T-cell (primary cell): ENCODE measurements around the gene MSRB2. TPM values are rescaled to one million over a fixed set of nuclear protein-coding genes. Genes with fewer than 3 reads are reported as not detected.

Experiments
- ATAC-seq, 4 experiments: fragments of 200-7000 bp in 3 of 4; fragments of 150-1000 bp in 1 of 4; cut with Tn5 transposase; replicated peaks in 1 of 4; 1 replicate in 3 of 4; 2 replicates in 1 of 4; pipeline ENCODE4 v1.10.0; 2021; ENCODE audit warnings: moderate library complexity in 3 of 4, mild to moderate bottlenecking in 2 of 4, moderate number of reproducible peaks in 1 of 4
- CTCF ChIA-PET, 2 donors: fragments of 300-600 bp; sonication (Branson Sonifier 250); formaldehyde crosslinking; loops; one replicate each; lab custom pipeline; 2022; ENCODE audit warnings: antibody characterized with exemption in 2 of 2; lab: Charles Lee
- POLR2A ChIA-PET, 2 donors: fragments of 300-600 bp; sonication (Branson Sonifier 250); formaldehyde crosslinking; loops; one replicate each; lab custom pipeline; 2022; ENCODE audit warnings: antibody characterized with exemption in 2 of 2; lab: Charles Lee
- DNase-seq, 35 experiments: peaks; one replicate each; pipeline versions ENCODE4 v3.0.0 to v3.0.0-alpha.2; 2013 to 2023
- H3K27ac ChIP-seq: one replicate; pipeline ENCODE4 v1.5.1; 2013; ENCODE audit warnings: low read length
- H3K27me3 ChIP-seq, 2 experiments: replicated peaks in 1 of 2; 1 replicate in 1 of 2; 2 replicates in 1 of 2; pipeline versions ENCODE4 v1.6.1 to v1.7.0; 2013; ENCODE audit warnings: low read length in 1 of 2, mixed read lengths in 1 of 2; ENCODE audit not compliant: control insufficient read depth in 2 of 2, insufficient read depth in 2 of 2; ENCODE audit errors: extremely low read depth in 1 of 2
- H3K36me3 ChIP-seq, 2 donors: 1 replicate in 1 of 2; 2 replicates in 1 of 2; pipeline versions ENCODE4 v1.6.1 to v1.7.0; 2013; ENCODE audit warnings: low read length in 1 of 2; ENCODE audit not compliant: control insufficient read depth in 2 of 2, insufficient read depth in 1 of 2; ENCODE audit errors: extremely low read depth in 1 of 2
- H3K4me1 ChIP-seq, 2 experiments: 1 replicate in 1 of 2; 2 replicates in 1 of 2; pipeline versions ENCODE4 v1.6.1 to v1.7.0; 2013; ENCODE audit warnings: low read length in 2 of 2, mixed read lengths in 1 of 2; ENCODE audit not compliant: insufficient read depth in 2 of 2, control insufficient read depth in 1 of 2; ENCODE audit errors: extremely low read depth in 1 of 2
- H3K4me3 ChIP-seq, 2 donors: 1 replicate in 1 of 2; 2 replicates in 1 of 2; pipeline versions ENCODE4 v1.5.1 to v1.7.0; 2013; ENCODE audit warnings: mild to moderate bottlenecking in 2 of 2, low read length in 1 of 2, moderate library complexity in 1 of 2; ENCODE audit not compliant: control insufficient read depth in 1 of 2; ENCODE audit errors: extremely low read depth in 1 of 2
- H3K9me3 ChIP-seq: 2 replicates; pipeline ENCODE4 v1.7.0; 2013
- H3K27ac Mint-ChIP-seq, 2 donors: one replicate each; pipeline ENCODE4 v1.8.0; 2020 to 2021; ENCODE audit warnings: mild to moderate bottlenecking in 2 of 2, mixed read lengths in 2 of 2
- H3K27me3 Mint-ChIP-seq, 2 donors: one replicate each; pipeline ENCODE4 v1.8.0; 2021 to 2022; ENCODE audit warnings: mixed read lengths in 2 of 2
- H3K36me3 Mint-ChIP-seq: one replicate; pipeline ENCODE4 v1.8.0; 2021; ENCODE audit warnings: mixed read lengths
- H3K4me1 Mint-ChIP-seq, 3 donors: one replicate each; pipeline ENCODE4 v1.8.0; 2020 to 2022; ENCODE audit warnings: mixed read lengths in 3 of 3, mild to moderate bottlenecking in 1 of 3
- H3K4me3 Mint-ChIP-seq, 3 donors: one replicate each; pipeline ENCODE4 v1.8.0; 2020 to 2022; ENCODE audit warnings: mild to moderate bottlenecking in 3 of 3, mixed read lengths in 3 of 3, moderate library complexity in 3 of 3
- H3K9me3 Mint-ChIP-seq, 3 donors: one replicate each; pipeline ENCODE4 v1.8.0; 2020 to 2022; ENCODE audit warnings: mixed read lengths in 3 of 3
- WGBS: methylation state at CpG from one replicate; pipeline ENCODE4 v1.1.5; 2013; ENCODE audit warnings: missing lambda C conversion rate; ENCODE audit not compliant: insufficient coverage; 5-methylcytosine and 5-hydroxymethylcytosine counted together
- total RNA-seq, 35 experiments: library from RNA in 6 of 35; stranded (reverse) in 6 of 35; fragments of 120-200 nt in 1 of 35; gene quantifications; one replicate each; pipeline versions ENCODE4 v1.2.1 to v1.2.4 and lab custom pipeline; 2013 to 2026

MSRB2 gene
- total RNA-seq, 5 donors from 2014 or later (not counting 1 experiment from before 2014, with no cell fraction given) = 3.3 to 4.6 (median 3.7) TPM

DNA sequence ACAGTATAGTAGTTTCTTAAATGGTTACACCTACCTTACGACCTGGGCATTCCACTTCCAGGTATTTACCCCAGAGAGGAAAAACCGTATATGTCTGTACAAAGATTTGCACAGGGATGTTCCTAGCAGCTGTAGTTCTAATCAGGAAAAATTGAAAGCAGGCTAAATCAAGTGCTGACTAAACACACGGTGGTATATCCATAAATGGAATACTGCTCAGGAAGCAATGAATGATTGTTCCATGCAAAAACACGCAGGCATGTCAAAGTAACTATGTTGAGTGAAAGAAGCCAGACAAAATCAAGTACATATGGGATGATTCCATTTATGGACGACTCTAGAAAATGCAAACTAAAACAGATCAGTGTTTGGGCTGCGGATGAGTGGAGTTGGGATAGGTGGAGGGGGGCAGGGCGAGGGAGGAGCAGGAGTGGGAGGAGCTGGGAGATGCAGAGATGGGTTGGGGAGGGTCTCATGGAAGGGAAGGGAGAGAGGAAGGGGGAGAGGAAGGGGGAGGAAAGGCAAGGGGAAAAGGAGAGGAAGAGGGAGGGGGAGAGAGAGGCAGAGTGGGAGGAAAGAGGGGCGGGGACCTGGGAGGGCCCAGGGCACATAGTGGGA lies 484 bp upstream of the MSRB2 start:
- WGBS = 74% methylated on average over 5 of the region's 8 CpGs
- peaks cover 28 to 40% (median 30%) of the 10 kb centered on the region in 3 donors for H3K4me1 Mint-ChIP-seq
- Histone ChIP-seq H3K9me3 (no peaks in the 10 kb centered on the region), H3K27ac (peak overlapping the region; percentile 54), H3K36me3 (no peaks in the 10 kb centered on the region), H3K27me3 (no peaks in the 10 kb centered on the region), H3K4me1 (peaks cover 12 to 16% of the 10 kb centered on the region in 2 experiments), H3K4me3 (peak overlapping the region in 1 of 2 donors; percentile 74)
- H3K36me3 Mint-ChIP-seq = no peaks in the 10 kb centered on the region
- peaks cover 4 to 12% (median 5%) of the 10 kb centered on the region in 3 donors for H3K9me3 Mint-ChIP-seq
- H3K27me3 Mint-ChIP-seq = no peaks in the 10 kb centered on the region
- peak overlapping the region; percentile 77 to 92 (median 79) for H3K4me3 Mint-ChIP-seq
- peak in 2 of 4 experiments; percentile 1 to 19 for ATAC-seq
- H3K27ac Mint-ChIP-seq = peak overlapping the region; percentile 69 to 71
- CTCF ChIA-PET = interaction anchor here (0.6 to 0.7 kb wide), 3 partner anchors 110 to 404 kb away, joined by 3 to 9 read pairs (median 4); no protein-coding TSS in a partner anchor
- peak in 1 of 35 experiments; percentile 3 for DNase-seq
- POLR2A ChIA-PET = interaction anchor here in 1 of 2 donors (0.6 kb wide), 1 partner anchor 660 kb away, joined by 6 read pairs; no protein-coding TSS in a partner anchor

DNA sequence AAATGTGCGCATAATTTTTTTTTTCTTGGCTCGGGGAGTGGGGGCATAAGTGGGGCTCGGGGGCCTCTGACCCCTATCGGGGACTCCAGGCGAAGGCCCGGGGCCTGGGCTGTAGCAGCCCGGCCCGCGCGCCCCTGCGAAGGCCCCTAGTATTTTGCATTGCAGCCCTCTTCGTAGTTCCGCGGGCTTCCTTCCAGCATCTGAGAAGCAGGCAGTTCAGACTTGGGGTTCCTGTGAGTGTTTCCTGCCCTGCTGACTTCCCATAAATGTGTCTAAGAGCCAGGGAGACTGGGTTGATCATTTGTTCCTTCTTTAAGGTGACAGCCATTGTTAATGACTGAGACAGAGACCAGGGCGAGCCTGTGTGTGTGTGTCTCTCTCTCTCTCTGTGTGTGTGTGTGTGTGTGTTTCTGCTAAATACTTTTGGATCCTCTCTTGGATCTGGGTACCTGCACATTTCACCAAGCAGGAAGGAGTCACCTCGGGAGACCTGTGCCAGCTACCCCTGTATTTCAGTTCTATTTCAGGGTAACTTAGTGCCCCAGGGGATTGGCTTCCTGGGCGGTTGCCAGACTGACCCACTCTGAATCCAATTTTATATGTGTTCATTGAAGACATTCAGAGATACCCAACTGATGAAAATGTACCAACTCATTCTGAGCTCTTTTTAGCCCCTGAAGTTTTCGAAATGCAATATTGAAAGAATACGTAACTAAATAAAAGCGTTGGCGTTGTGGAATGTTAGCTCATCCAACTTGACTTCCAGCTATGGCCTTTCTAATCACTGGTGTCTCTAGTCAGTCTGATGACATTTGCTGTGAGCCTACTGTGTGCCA lies 805 bp downstream of the MSRB2 start:
- Mint-ChIP-seq H3K9me3 (peaks cover 4 to 12% (median 5%) of the 10 kb centered on the region in 3 donors), H3K27me3 (no peaks in the 10 kb centered on the region), H3K27ac (peak overlapping the region; percentile 83 to 93), H3K4me1 (peaks cover 38 to 53% (median 39%) of the 10 kb centered on the region in 3 donors), H3K36me3 (no peaks in the 10 kb centered on the region), H3K4me3 (peak overlapping the region; percentile 84 to 92 (median 86))
- Histone ChIP-seq H3K9me3 (no peaks in the 10 kb centered on the region), H3K4me1 (peaks cover 12 to 16% of the 10 kb centered on the region in 2 experiments), H3K27me3 (no peaks in the 10 kb centered on the region), H3K4me3 (peak overlapping the region; percentile 63 to 74), H3K36me3 (no peaks in the 10 kb centered on the region), H3K27ac (peak overlapping the region; percentile 72)
- DNase-seq (peak in 31 of 35 experiments; percentile 6 to 50 (median 23)), ATAC-seq (peak; percentile 47 to 63 (median 57))
- POLR2A ChIA-PET = no interaction called here
- WGBS = 20% methylated on average over 17 of the region's 21 CpGs
- CTCF ChIA-PET = interaction anchor here (0.6 kb wide), 2 partner anchors 513 to 1517 kb away, joined by 3 to 7 read pairs; no protein-coding TSS in a partner anchor

DNA sequence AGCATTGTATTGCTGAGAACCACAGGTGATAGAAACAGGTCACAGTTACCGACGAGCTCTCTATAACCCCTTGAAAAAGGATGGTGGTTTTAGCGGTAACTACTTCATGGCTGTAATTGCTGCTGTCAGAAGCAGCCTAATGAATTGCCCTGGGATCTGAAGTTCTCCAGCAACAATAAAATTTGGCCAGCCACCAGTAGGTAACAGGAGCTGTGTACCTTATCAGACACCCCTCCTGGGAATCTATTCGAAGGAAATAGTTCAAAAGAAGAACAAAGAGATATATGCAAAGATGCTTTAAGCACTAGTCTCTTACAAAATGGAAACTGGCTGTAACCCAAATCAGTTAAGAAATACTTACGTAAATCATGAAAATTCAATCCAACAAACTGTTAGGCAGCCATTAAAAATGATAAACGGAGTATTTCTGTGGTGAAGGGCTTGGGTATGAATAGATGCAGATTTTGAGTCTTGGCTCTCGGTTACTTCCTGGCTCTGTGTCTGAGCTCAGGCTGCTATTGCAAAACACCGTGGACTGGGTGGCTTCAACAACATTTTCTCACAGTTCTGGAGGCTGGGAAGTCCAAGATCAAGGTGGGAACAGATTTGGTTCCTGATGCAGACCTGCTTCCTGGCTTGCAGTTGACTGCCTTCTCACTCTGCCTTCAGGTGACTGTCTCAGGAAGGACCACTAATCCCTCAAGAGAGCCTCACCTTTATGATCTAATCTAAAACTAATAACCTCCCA lies 1.6 kb downstream of the MSRB2 start:
- H3K36me3 Mint-ChIP-seq = peaks cover 5% of the 10 kb centered on the region
- Histone ChIP-seq H3K4me3 (peak overlapping the region; percentile 63 to 74), H3K9me3 (no peaks in the 10 kb centered on the region), H3K27me3 (no peaks in the 10 kb centered on the region), H3K36me3 (no peaks in the 10 kb centered on the region), H3K27ac (no peak overlapping the region), H3K4me1 (peaks cover 12 to 16% of the 10 kb centered on the region in 2 experiments)
- ChIA-PET CTCF (interaction anchor here (0.6 kb wide), 2 partner anchors 514 to 1516 kb away, joined by 3 to 7 read pairs; no protein-coding TSS in a partner anchor), POLR2A (interaction anchor here in 1 of 2 donors (0.6 kb wide), 1 partner anchor 1810 kb away, joined by 3 read pairs; no protein-coding TSS in a partner anchor)
- H3K27ac Mint-ChIP-seq = peak overlapping the region; percentile 83 to 93
- 55% methylated on average over 6 of the region's 8 CpGs for WGBS
- H3K9me3 Mint-ChIP-seq = peaks cover 1 to 8% (median 5%) of the 10 kb centered on the region in 3 donors
- no peaks in the 10 kb centered on the region for H3K27me3 Mint-ChIP-seq
- DNase-seq (peak in 4 of 35 experiments; percentile 3 to 46 (median 6)), ATAC-seq (peak in 1 of 4 experiments; percentile 37)
- peaks cover 38 to 57% (median 39%) of the 10 kb centered on the region in 3 donors for H3K4me1 Mint-ChIP-seq
- H3K4me3 Mint-ChIP-seq = peak overlapping the region; percentile 84 to 92 (median 86)

DNA sequence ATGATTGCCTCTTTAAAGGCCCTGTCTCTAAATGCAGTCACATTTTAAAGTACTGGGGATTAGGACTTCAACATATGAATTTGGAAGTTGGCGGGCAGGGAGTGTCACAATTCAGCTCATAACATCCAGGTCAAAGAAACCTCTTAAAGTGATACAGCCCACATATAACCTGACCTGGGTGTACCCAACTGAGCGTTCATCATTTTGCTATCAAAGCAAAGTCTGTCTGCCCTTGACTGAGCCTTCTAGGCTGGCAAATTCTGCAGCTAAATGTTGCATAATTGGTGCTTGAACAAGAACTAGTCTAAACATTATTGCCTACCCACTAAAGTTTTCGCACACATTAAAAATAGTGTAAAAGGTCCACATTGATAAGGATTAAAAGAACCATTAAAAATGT lies 3.7 kb downstream of the MSRB2 start:
- no peaks in the 10 kb centered on the region for H3K27me3 Mint-ChIP-seq

DNA sequence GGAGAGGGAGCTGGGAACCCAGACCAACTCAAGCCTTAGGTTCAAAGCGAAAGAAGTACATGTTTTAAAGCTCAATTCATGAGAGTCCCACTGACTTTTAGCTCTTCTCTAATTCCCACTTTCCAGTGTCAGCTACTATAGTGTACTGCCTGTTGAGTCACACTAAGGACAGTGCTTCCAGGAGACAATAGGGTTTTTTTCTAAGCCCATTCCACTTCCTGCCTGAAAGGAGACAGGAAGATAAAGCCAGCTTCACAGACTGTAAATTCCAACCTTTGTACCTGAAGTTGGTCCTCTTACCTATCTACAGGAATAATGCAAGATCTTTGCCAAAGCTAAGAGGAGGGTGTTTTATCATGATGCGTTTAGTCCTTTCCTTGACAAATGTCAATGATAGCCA lies 4.4 kb downstream of the MSRB2 start:
- Histone ChIP-seq H3K4me1 (peaks cover 12 to 16% of the 10 kb centered on the region in 2 experiments), H3K9me3 (no peaks in the 10 kb centered on the region), H3K27ac (no peak overlapping the region), H3K36me3 (peaks cover 0 to 5% of the 10 kb centered on the region in 2 donors), H3K4me3 (no peak overlapping the region), H3K27me3 (no peaks in the 10 kb centered on the region)
- no peak for DNase-seq
- Mint-ChIP-seq H3K4me1 (peaks cover 35 to 55% (median 37%) of the 10 kb centered on the region in 3 donors), H3K27me3 (no peaks in the 10 kb centered on the region), H3K4me3 (no peak overlapping the region), H3K36me3 (peaks cover 19% of the 10 kb centered on the region), H3K27ac (no peak overlapping the region), H3K9me3 (peaks cover 0 to 3% (median 0%) of the 10 kb centered on the region in 3 donors)
- ChIA-PET POLR2A (no interaction called here), CTCF (no interaction called here)
- ATAC-seq = no peak
- no CpG with 5 or more reads among the region's 2 CpGs for WGBS

More for the DNA sequence above, 3.7 kb downstream of the MSRB2 start:
- Mint-ChIP-seq H3K36me3 (peaks cover 12% of the 10 kb centered on the region), H3K27ac (no peak overlapping the region), H3K4me1 (peaks cover 39 to 61% (median 40%) of the 10 kb centered on the region in 3 donors), H3K4me3 (no peak overlapping the region), H3K9me3 (peaks cover 0 to 3% (median 0%) of the 10 kb centered on the region in 3 donors)
- no peak for DNase-seq
- 100% methylated on average over 1 of the region's 3 CpGs for WGBS
- peaks cover 12 to 16% of the 10 kb centered on the region in 2 experiments for H3K4me1 ChIP-seq
- no peak overlapping the region for H3K27ac ChIP-seq
- ChIA-PET POLR2A (no interaction called here), CTCF (no interaction called here)
- no peak overlapping the region for H3K4me3 ChIP-seq
- no peak for ATAC-seq
- H3K36me3 ChIP-seq = no peaks in the 10 kb centered on the region
- no peaks in the 10 kb centered on the region for H3K9me3 ChIP-seq
- H3K27me3 ChIP-seq = no peaks in the 10 kb centered on the region
